ENCODE measurements around the gene FOLR2. TPM values are rescaled to one million over a fixed set of nuclear protein-coding genes. Genes with fewer than 3 reads are reported as not detected.
A peak's percentile ranks its signal among the peaks of the same experiment; 100 is the strongest.
"Not testable (repeated sequence)": the region's sequence is repeated elsewhere in the genome, so short reads cannot be mapped to it uniquely, and the experiment has no call there.

The FOLR2 gene
- total RNA-seq, 1 experiment from 2014 or later: not detected

- peak; percentile 67 for DNase-seq
- no peaks in the 10 kb centered on the region for H3K36me3 ChIP-seq (replicated peaks; ENCODE audit: control insufficient read depth, insufficient read depth, low read length)
- no peak within 1 kb of the TSS for H3K4me3 ChIP-seq (ENCODE audit: insufficient read depth, low read depth, low read length)
- no peaks in the 10 kb centered on the region; the same call in 1 of the 2 replicates for H3K27me3 ChIP-seq (ENCODE audit: control insufficient read depth, insufficient read depth, low read length)
Observed at GRCh38 chr11:72191961-72192381, 24.6 kb upstream of the FOLR2 start, which contains the start of gene FOLR1. Gene FOLR1 (plus strand): TSS chr11:72192140. CDS start chr11:72192174, 34 bp downstream.

- DNase-seq: no peak
- H3K36me3 ChIP-seq (replicated peaks; ENCODE audit: control insufficient read depth, insufficient read depth, low read length): no peaks in the 10 kb centered on the region
- no peaks in the 10 kb centered on the region; the same call in 1 of the 2 replicates for H3K27me3 ChIP-seq (ENCODE audit: control insufficient read depth, insufficient read depth, low read length)
- no peak overlapping the region for H3K4me3 ChIP-seq (ENCODE audit: insufficient read depth, low read depth, low read length)
Observed at GRCh38 chr11:72195518-72196270, 20.9 kb upstream of the FOLR2 start.

GRCh38 chr11:72201445-72201844, 15.1 kb upstream of the FOLR2 start:
- H3K36me3 ChIP-seq (replicated peaks; ENCODE audit: control insufficient read depth, insufficient read depth, low read length); H3K4me3 ChIP-seq (ENCODE audit: insufficient read depth, low read depth, low read length); DNase-seq; H3K27me3 ChIP-seq (ENCODE audit: control insufficient read depth, insufficient read depth, low read length): not testable (repeated sequence)

GRCh38 chr11:72202571-72202970, 14.0 kb upstream of the FOLR2 start:
- H3K27me3 ChIP-seq (ENCODE audit: control insufficient read depth, insufficient read depth, low read length): no peaks in the 10 kb centered on the region
- no peak for DNase-seq
- H3K36me3 ChIP-seq (replicated peaks; ENCODE audit: control insufficient read depth, insufficient read depth, low read length): no peaks in the 10 kb centered on the region
- no peak overlapping the region for H3K4me3 ChIP-seq (ENCODE audit: insufficient read depth, low read depth, low read length)

- H3K4me3 ChIP-seq (ENCODE audit: insufficient read depth, low read depth, low read length): no peak overlapping the region
- H3K36me3 ChIP-seq (replicated peaks; ENCODE audit: control insufficient read depth, insufficient read depth, low read length): no peaks in the 10 kb centered on the region
- no peak for DNase-seq
- no peaks in the 10 kb centered on the region for H3K27me3 ChIP-seq (ENCODE audit: control insufficient read depth, insufficient read depth, low read length)
Observed at GRCh38 chr11:72203163-72203562, 13.4 kb upstream of the FOLR2 start.

- Histone ChIP-seq H3K4me3 (ENCODE audit: insufficient read depth, low read depth, low read length) (no peak overlapping the region), H3K27me3 (ENCODE audit: control insufficient read depth, insufficient read depth, low read length) (no peaks in the 10 kb centered on the region)
- no peak for DNase-seq
Observed at GRCh38 chr11:72204886-72205285, 11.7 kb upstream of the FOLR2 start.

GRCh38 chr11:72206794-72207193, 9.8 kb upstream of the FOLR2 start:
- not testable (repeated sequence) for DNase-seq; H3K27me3 ChIP-seq (ENCODE audit: control insufficient read depth, insufficient read depth, low read length); H3K36me3 ChIP-seq (replicated peaks; ENCODE audit: control insufficient read depth, insufficient read depth, low read length); H3K4me3 ChIP-seq (ENCODE audit: insufficient read depth, low read depth, low read length)

More at GRCh38 chr11:72204886-72205285, 11.7 kb upstream of the FOLR2 start:
- no peaks in the 10 kb centered on the region for H3K36me3 ChIP-seq (replicated peaks; ENCODE audit: control insufficient read depth, insufficient read depth, low read length)

GRCh38 chr11:72208281-72208680, 8.3 kb upstream of the FOLR2 start:
- Histone ChIP-seq H3K36me3 (replicated peaks; ENCODE audit: control insufficient read depth, insufficient read depth, low read length) (no peaks in the 10 kb centered on the region), H3K27me3 (ENCODE audit: control insufficient read depth, insufficient read depth, low read length) (no peaks in the 10 kb centered on the region), H3K4me3 (ENCODE audit: insufficient read depth, low read depth, low read length) (no peak overlapping the region)
- no peak for DNase-seq

- no peak for DNase-seq
- H3K36me3 ChIP-seq (replicated peaks; ENCODE audit: control insufficient read depth, insufficient read depth, low read length): no peaks in the 10 kb centered on the region
- no peak overlapping the region for H3K4me3 ChIP-seq (ENCODE audit: insufficient read depth, low read depth, low read length)
- H3K27me3 ChIP-seq (ENCODE audit: control insufficient read depth, insufficient read depth, low read length): no peaks in the 10 kb centered on the region
Observed at GRCh38 chr11:72209101-72209500, 7.5 kb upstream of the FOLR2 start.

GRCh38 chr11:72217841-72218240, 1.2 kb downstream of the FOLR2 start:
- DNase-seq: no peak
- H3K27me3 ChIP-seq (ENCODE audit: control insufficient read depth, insufficient read depth, low read length): peaks cover 1% of the 10 kb centered on the region
- H3K4me3 ChIP-seq (ENCODE audit: insufficient read depth, low read depth, low read length): no peak overlapping the region
- H3K36me3 ChIP-seq (replicated peaks; ENCODE audit: control insufficient read depth, insufficient read depth, low read length): no peaks in the 10 kb centered on the region

- no peak for DNase-seq
- H3K36me3 ChIP-seq (replicated peaks; ENCODE audit: control insufficient read depth, insufficient read depth, low read length): no peaks in the 10 kb centered on the region
- H3K4me3 ChIP-seq (ENCODE audit: insufficient read depth, low read depth, low read length): no peak overlapping the region
- peaks cover 1% of the 10 kb centered on the region for H3K27me3 ChIP-seq (ENCODE audit: control insufficient read depth, insufficient read depth, low read length)
Observed at GRCh38 chr11:72218251-72218745, 1.7 kb downstream of the FOLR2 start.

- H3K36me3 ChIP-seq (replicated peaks; ENCODE audit: control insufficient read depth, insufficient read depth, low read length): no peaks in the 10 kb centered on the region
Observed at GRCh38 chr11:72220696-72221363, 4.2 kb downstream of the FOLR2 start.

GRCh38 chr11:72221386-72222075, 4.9 kb downstream of the FOLR2 start:
- no peaks in the 10 kb centered on the region for H3K36me3 ChIP-seq (replicated peaks; ENCODE audit: control insufficient read depth, insufficient read depth, low read length)
- peaks cover 1% of the 10 kb centered on the region for H3K27me3 ChIP-seq (ENCODE audit: control insufficient read depth, insufficient read depth, low read length)
- H3K4me3 ChIP-seq (ENCODE audit: insufficient read depth, low read depth, low read length): no peak overlapping the region
- no peak for DNase-seq

More at GRCh38 chr11:72220696-72221363, 4.2 kb downstream of the FOLR2 start:
- H3K27me3 ChIP-seq (ENCODE audit: control insufficient read depth, insufficient read depth, low read length): peaks cover 1% of the 10 kb centered on the region
- DNase-seq: no peak
- no peak overlapping the region for H3K4me3 ChIP-seq (ENCODE audit: insufficient read depth, low read depth, low read length)

GRCh38 chr11:72222106-72222891, 5.7 kb downstream of the FOLR2 start:
- peak; percentile 35 for DNase-seq
- Histone ChIP-seq H3K36me3 (replicated peaks; ENCODE audit: control insufficient read depth, insufficient read depth, low read length) (peaks cover under 1% of the 10 kb centered on the region; the same call in 1 of the 2 replicates), H3K27me3 (ENCODE audit: control insufficient read depth, insufficient read depth, low read length) (peaks cover 1% of the 10 kb centered on the region), H3K4me3 (ENCODE audit: insufficient read depth, low read depth, low read length) (peak overlapping the region; percentile 37)

Data from H7 (cell line).